SK-N-MC (cell line): ENCODE measurements around the gene SMR3B.

Experiments used
- EZH2 ChIP-seq: fragments of 200-600 bp; sonication (generic); IDR thresholded peaks from one replicate; pipeline ENCODE4 v1.6.1; 2017; ENCODE audit warnings: antibody characterized with exemption
- POLR2AphosphoS5 ChIP-seq: IDR thresholded peaks from 2 replicates; pipeline ENCODE4 v1.6.1; 2012; ENCODE audit warnings: mild to moderate bottlenecking, low read depth, low read length, borderline replicate concordance

GRCh38 chr4:70402762-70403161 lies 19.8 kb downstream of the SMR3B start:
- no peak for TF ChIP-seq POLR2AphosphoS5
- TF ChIP-seq EZH2 = no peak
